GM12878 (cell line): ENCODE data around the gene ACKR2. TPM values are rescaled to one million over a fixed set of nuclear protein-coding genes. Genes with fewer than 3 reads are reported as not detected.

Experiments
- ASH2L ChIP-seq: fragments of 300-600, 200-600 bp; sonication (generic); IDR thresholded peaks from 2 replicates; pipeline ENCODE4 v1.6.1; 2017; ENCODE audit warnings: low read depth, mild to moderate bottlenecking, borderline replicate concordance
- ATF7 ChIP-seq: fragments of 450-650 bp; IDR thresholded peaks from 2 replicates; pipeline ENCODE4 v1.6.1; 2016; ENCODE audit warnings: low read depth, mild to moderate bottlenecking
- CBX5 ChIP-seq: sonication (generic); IDR thresholded peaks from 2 replicates; pipeline ENCODE4 v1.6.1; 2016; ENCODE audit warnings: low read depth, moderate library complexity, mild to moderate bottlenecking, inconsistent platforms
- CHD1 ChIP-seq: IDR thresholded peaks from 2 replicates; pipeline ENCODE4 v1.6.1; 2012; ENCODE audit warnings: low read depth, low read length, improper control_type of control experiment
- E2F8 ChIP-seq: fragments of 450-650 bp; IDR thresholded peaks from 2 replicates; pipeline ENCODE4 v1.6.1; 2018; ENCODE audit warnings: mild to moderate bottlenecking, low read depth, moderate library complexity; ENCODE audit not compliant: partially characterized antibody
- E4F1 ChIP-seq: fragments of 450-650 bp; IDR thresholded peaks from 2 replicates; pipeline ENCODE4 v1.6.1; 2018; ENCODE audit warnings: borderline replicate concordance, mild to moderate bottlenecking; ENCODE audit not compliant: partially characterized antibody
- ETV6 ChIP-seq, 2 experiments: fragments of 450-650 bp in 1 of 2; IDR thresholded peaks in 1 of 2; conservative IDR thresholded peaks in 1 of 2; 2 replicates each; pipeline ENCODE4 v1.6.1; 2014; ENCODE audit warnings: antibody characterized with exemption in 1 of 2, borderline replicate concordance in 1 of 2, low read depth in 1 of 2, mild to moderate bottlenecking in 1 of 2, moderate library complexity in 1 of 2
- JUNB ChIP-seq: IDR thresholded peaks from 2 replicates; pipeline ENCODE4 v1.6.1; 2016; ENCODE audit warnings: antibody characterized with exemption, mild to moderate bottlenecking
- NR2C1 ChIP-seq: fragments of 450-650 bp; IDR thresholded peaks from 2 replicates; pipeline ENCODE4 v1.6.1; 2017; ENCODE audit warnings: antibody characterized with exemption, mild to moderate bottlenecking, moderate library complexity
- PAX8 ChIP-seq: fragments of 450-650 bp; IDR thresholded peaks from 2 replicates; pipeline ENCODE4 v1.6.1; 2017; ENCODE audit warnings: mild to moderate bottlenecking, moderate library complexity
- POLR2A ChIP-seq: IDR thresholded peaks from 2 replicates; pipeline ENCODE4 v1.6.1; 2011; ENCODE audit warnings: low read depth, mild to moderate bottlenecking, low read length
- RFX5 ChIP-seq: IDR thresholded peaks from 2 replicates; pipeline ENCODE4 v1.6.1; 2011; ENCODE audit warnings: low read depth, low read length, improper control_type of control experiment
- TARDBP ChIP-seq: IDR thresholded peaks from 2 replicates; pipeline ENCODE4 v1.6.1; 2016; ENCODE audit warnings: borderline replicate concordance
- TCF12 ChIP-seq: IDR thresholded peaks from 2 replicates; pipeline ENCODE4 v1.6.1; 2011; ENCODE audit warnings: low read depth, mild to moderate bottlenecking, low read length
- USF2 ChIP-seq: IDR thresholded peaks from 2 replicates; pipeline ENCODE4 v1.6.1; 2011; ENCODE audit warnings: low read depth, low read length, improper control_type of control experiment, borderline replicate concordance
- ZBTB40 ChIP-seq: fragments of 450-650 bp; IDR thresholded peaks from 2 replicates; pipeline ENCODE4 v1.6.1; 2016; ENCODE audit warnings: mild to moderate bottlenecking, moderate library complexity, borderline replicate concordance
- ZNF207 ChIP-seq: fragments of 450-650 bp; IDR thresholded peaks from 2 replicates; pipeline ENCODE4 v1.6.1; 2014; ENCODE audit warnings: antibody characterized with exemption, mild to moderate bottlenecking, borderline replicate concordance
- ZNF217 ChIP-seq: fragments of 450-650 bp; IDR thresholded peaks from 2 replicates; pipeline ENCODE4 v1.6.1; 2017; ENCODE audit warnings: antibody characterized with exemption, mild to moderate bottlenecking
- ZNF274 ChIP-seq: IDR thresholded peaks from one replicate; pipeline ENCODE4 v1.8.0; 2011; ENCODE audit not compliant: insufficient read length, insufficient read depth
- polyA plus RNA-seq, 11 experiments: library from polyadenylated mRNA; depleted of rRNA in 4 of 11; unstranded in 6 of 11; stranded (reverse) in 5 of 11; fragments of >200 nt; fragmentation: Nextera tagmentation in 4 of 11; fragmentation: Illumina TruSeq in 1 of 11; extraction: Ambion mirVana in 4 of 11; extraction: Trizol in 1 of 11; gene quantifications; 1 replicate in 1 of 11; 2 replicates in 10 of 11; pipeline versions ENCODE4 v1.2.1 to v1.2.3, GENCODE V29; 2011 to 2016; ENCODE audit warnings: inconsistent platforms in 2 of 11, missing spikeins in 2 of 11, low read depth in 1 of 11
- total RNA-seq, 4 experiments: library from RNA; depleted of rRNA in 3 of 4; stranded (reverse); fragments of >200 nt in 3 of 4; fragmentation: Illumina TruSeq in 1 of 4; extraction: Trizol in 1 of 4; gene quantifications; 2 replicates each; pipeline versions ENCODE4 v1.2.1 to v1.2.3, GENCODE V29; 2013 to 2021

Gene ACKR2
- total and polyA plus RNA-seq, 10 of the 15 experiments (the other 5 are each of a cell fraction or from before 2014, with no cell fraction given) = 0.05 to 0.91 (median 0.23) TPM; not detected in 2

- TF ChIP-seq E4F1 (no peak), USF2 (no peak), POLR2A (no peak), ASH2L (no peak), ATF7 (no peak), ZNF274 (no peak), NR2C1 (no peak), TCF12 (no peak), ZBTB40 (no peak), ZNF207 (no peak), CHD1 (no peak), E2F8 (no peak), PAX8 (no peak), TARDBP (no peak), JUNB (no peak), RFX5 (no peak), ETV6 (conservative IDR thresholded peaks at IDR 0.05 in 1 of 2, IDR thresholded peaks at IDR 0.05 in 1 of 2; ENCODE audit: borderline replicate concordance in 1 of 2, low read depth in 1 of 2) (peak in 1 of 2 experiments; percentile 93; a peak in 2 of 4 replicates), ZNF217 (no peak), CBX5 (no peak)
Measured at GRCh38 chr3:42846685-42847522, 37.7 kb downstream of the ACKR2 start (continued).
